HG02981 (cell line): ENCODE data around the gene C1QL4.
"Not testable (repeated sequence)": the region's sequence is repeated elsewhere in the genome, so short reads cannot be mapped to it uniquely, and the experiment has no call there.

Experiments
- ATAC-seq: cut with Tn5 transposase; IDR thresholded peaks from one replicate; pipeline ENCODE4 v1.9.1; 2021; ENCODE audit warnings: mild to moderate bottlenecking, moderate library complexity; ENCODE audit not compliant: unreplicated experiment

C1QL4 gene

DNA sequence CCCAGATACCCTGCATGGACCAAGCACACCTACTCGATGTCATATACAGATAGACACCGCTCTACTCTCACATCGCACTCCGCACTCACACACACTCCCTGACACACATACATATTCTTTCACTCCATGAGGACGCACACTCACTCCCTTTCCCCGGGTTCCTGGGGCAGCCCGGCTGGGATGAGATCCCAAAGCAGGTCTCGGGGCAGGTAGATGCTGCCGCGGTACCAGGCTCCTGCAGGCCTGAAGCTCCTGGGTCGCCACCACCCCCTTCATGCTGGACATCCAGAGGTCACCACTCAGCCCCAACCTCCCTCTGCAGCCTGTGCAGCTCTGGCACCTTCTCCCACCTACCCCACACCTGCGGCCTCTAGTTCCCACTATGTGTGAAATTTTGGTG is 2.3 kb downstream of the C1QL4 start:
- ATAC-seq = no peak

- no peak for ATAC-seq
These were observed 2.8 kb downstream of the C1QL4 start for GRCh38 chr12:49334226-49334625.

- not testable (repeated sequence) for ATAC-seq
These were observed 3.2 kb downstream of the C1QL4 start for GRCh38 chr12:49333778-49334177.

DNA sequence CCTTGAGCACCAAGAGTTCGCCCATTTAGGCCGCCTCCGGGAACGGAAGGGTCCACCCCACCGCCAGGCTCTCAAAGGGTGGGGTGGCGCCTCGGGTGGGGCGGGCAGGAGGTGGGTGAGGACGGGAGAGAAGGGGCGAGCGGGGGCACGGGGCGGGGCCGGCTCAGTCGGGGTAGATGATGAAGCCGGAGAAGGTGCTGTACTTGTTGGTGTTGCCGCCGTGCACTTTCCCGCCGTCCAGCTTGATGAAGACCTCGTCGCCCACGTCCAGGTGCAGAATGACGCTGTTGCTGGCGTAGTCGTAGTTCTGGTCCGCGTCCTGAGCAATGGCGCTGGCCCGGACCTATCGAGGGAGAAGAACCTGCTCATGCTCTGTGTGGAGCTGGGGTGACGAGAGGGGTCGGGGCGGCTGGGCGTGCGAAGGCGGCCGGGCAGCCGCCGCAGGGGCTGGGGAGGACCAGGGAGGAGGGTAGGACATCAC is 4.1 kb downstream of the C1QL4 start:
- ATAC-seq = no peak

DNA sequence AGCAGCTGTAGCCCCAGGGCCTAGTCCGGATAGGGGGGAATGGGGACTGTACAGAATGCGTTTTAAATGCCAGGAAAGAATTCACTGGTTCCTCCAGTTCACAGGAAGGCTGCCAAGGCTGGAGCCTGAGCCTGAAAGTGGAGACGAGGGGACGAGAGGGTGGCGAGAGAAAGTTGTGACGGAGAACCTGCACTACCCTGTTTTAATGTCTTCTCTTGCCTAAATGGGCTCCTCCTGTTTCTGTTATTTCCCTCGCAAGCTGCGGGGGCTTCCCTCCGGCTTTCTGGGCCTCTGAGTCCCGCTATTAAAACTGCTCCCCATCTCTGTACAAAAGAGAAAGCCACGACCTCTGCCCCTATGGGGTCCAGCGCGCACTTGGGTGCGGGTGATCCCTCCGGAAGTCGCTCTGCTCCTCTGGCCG is 4.5 kb downstream of the C1QL4 start:
- no peak for ATAC-seq

DNA sequence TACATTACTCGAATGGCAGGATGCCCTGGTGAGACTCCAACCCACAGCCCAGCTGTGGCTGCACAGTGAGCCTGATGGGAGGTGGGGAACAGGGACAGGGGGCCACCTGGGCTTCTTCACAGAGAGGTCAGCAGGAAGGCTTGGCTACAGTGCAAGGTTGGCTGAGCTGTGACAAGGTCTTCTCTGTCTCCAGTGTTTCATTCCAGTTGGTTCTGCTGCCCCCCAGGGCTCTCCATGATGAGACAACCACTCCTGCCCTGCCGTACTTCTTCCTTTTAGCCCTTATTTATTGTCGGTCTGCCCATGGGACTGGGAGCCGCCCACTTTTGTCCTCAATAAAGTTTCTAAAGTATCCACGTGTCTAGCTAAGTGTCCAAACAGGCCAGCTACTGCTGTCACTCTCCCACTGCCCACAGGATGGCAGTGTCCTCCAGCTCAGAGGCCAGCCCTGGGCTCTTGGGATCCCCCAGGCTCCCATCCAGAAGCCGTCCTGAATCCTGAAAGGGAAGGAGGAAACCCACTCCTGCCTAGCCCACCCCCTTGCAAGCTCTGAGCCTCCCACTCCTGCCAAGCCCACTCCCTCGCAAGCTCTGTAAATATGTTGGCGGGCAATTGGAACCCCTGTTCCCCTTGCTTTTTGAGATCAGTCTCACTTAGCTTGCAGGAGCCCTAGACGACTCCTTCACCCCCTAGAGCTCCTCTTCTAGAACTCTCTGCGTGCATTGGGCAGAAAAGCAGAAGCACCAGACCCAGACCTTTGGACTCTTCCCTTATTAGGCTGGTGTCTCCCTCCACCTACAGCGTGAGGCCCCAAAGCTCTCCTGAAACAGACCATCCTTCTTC is 5.4 kb downstream of the C1QL4 start:
- ATAC-seq = no peak

- no peak for ATAC-seq
These were observed 6.2 kb downstream of the C1QL4 start for GRCh38 chr12:49330631-49331379.

GRCh38 chr12:49330032-49330619 is 6.9 kb downstream of the C1QL4 start:
- ATAC-seq = no peak

DNA sequence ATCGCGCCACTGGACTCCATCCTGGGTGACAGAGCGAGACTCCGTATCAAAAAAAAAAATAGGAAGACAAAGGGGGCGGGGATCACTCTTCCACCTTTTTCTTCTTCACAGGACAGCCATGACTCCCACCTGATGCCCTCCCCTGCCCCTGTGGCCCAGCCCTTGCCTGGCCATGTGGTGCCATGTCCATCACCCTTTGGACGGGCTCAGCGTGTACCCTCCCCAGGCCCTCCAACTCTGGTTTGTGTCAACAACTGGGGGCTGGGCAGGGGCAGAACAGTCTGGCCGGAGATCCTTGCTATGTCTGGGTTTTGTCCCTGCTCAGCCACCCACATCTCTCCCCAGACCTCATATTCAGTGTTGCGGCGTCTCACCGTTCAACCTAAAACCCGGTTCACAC is 8.2 kb downstream of the C1QL4 start:
- ATAC-seq = no peak

GRCh38 chr12:49327887-49328286 is 9.1 kb downstream of the C1QL4 start:
- ATAC-seq = no peak

DNA sequence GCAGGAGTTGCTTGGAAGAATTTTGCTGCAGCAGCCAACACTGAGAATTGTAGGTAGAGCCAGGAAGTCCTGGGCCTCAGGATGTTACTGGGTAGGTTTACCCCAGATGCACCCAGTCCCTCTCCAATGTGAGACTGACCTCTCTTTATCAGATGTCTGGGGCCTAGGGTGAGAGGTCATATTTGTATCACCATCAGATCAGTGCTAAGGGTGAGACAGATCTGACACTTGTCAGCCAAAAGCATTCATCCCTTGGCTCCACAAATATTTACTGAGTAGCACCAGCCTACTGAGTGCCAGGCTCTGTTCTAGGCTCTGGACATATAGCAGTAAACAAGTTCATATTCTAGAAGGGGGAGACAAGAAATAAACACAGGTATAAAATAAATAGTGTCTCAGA is 9.6 kb downstream of the C1QL4 start:
- ATAC-seq = no peak

- no peak for ATAC-seq
These were observed 11.4 kb downstream of the C1QL4 start for GRCh38 chr12:49325606-49326005.

DNA sequence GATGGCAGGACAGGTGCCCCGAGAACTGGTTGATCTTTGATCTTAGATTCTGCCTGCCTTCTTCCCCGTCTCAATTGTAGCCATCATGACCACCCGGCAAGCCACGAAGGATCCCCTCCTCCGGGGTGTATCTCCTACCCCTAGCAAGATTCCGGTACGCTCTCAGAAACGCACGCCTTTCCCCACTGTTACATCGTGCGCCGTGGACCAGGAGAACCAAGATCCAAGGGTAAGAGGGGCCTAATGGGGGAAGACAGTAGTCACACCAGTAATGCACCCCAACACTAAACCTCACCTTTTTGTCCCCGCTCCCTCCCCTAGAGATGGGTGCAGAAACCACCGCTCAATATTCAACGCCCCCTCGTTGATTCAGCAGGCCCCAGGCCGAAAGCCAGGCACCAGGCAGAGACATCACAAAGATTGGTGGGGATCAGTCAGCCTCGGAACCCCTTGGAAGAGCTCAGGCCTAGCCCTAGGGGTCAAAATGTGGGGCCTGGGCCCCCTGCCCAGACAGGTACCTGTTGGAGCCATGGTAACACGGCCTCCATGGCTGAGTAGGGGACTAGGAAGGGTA is 13.4 kb downstream of the C1QL4 start:
- no peak for ATAC-seq

- peak; percentile 98 for ATAC-seq
These were observed 14.1 kb downstream of the C1QL4 start, which contains the start of gene TROAP for GRCh38 chr12:49322708-49323523. Gene TROAP (plus strand): TSS chr12:49323255. CDS start chr12:49323609, 354 bp downstream.

- ATAC-seq = no peak
These were observed 14.7 kb downstream of the C1QL4 start for GRCh38 chr12:49322367-49322707.

DNA sequence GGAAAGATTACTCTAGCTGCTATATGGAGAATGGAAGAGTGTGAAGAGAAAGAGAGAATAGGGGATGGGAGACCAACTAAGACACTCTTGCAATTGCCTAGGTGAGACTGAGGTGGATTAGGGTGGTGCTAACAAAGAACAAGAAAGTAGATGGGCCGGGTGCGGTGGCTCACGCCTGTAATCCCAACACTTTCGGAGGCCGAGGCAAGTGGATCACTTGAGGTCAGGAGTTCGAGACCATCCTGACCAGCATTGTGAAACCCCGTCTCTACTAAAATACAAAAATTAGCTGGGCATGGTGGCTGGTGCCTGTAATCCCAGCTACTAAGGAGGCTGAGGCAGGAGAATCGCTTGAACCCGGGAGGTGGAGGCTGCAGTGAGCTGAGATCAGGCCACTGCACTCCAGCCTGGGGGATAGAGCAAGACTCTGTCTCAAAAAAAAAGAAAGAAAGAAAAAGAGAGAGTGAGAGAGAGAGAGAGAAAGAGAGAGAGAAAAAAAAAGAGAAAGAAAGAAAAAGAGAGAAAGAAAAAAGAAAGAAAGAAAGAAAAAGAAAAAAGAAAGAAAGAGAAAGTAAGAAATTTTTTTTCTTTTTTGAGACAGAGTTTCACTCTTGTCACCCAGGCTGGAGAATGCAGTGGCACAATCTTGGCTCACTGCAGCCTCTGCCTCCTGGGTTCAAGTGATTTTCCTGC is 16.4 kb downstream of the C1QL4 start:
- not testable (repeated sequence) for ATAC-seq

GRCh38 chr12:49317118-49317517 is 19.9 kb downstream of the C1QL4 start:
- not testable (repeated sequence) for ATAC-seq

DNA sequence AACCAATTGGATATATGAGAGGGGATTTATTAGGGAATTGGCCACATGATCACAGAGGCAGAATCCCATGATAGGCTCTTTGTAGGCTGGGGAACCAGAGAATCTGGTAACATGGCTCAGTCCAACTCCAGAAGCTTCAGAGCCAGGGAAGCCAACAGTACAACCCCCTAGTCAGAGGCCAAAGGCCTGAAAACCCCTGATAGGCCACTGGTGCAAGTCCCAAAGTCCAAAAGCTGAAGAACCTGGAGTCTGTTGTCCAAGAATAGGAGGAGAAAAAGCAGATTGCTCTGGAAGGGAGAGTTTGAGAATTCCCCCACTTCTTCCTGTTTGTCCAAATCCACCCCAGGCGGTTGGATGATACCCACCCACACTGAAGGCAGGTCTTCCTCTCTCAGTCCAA is 22.2 kb downstream of the C1QL4 start:
- ATAC-seq = no peak

DNA sequence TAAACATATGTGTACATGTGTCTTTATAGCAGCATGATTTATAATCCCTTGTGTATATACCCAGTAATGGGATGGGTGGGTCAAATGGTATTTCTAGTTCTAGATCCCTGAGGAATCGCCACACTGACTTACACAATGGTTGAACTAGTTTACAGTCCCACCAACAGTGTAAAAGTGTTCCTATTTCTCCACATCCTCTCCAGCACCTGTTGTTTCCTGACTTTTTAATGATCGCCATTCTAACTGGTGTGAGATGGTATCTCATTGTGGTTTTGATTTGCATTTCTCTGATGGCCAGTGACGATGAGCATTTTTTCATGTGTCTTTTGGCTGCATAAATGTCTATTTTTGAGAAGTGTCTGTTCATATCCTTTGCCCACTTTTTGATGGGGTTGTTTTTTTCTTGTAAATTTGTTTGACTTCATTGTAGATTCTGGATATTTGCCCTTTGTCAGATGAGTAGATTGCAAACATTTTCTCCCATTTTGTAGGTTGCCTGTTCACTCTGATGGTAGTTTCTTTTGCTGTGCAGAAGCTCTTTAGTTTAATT is 26.5 kb downstream of the C1QL4 start:
- ATAC-seq = not testable (repeated sequence)

DNA sequence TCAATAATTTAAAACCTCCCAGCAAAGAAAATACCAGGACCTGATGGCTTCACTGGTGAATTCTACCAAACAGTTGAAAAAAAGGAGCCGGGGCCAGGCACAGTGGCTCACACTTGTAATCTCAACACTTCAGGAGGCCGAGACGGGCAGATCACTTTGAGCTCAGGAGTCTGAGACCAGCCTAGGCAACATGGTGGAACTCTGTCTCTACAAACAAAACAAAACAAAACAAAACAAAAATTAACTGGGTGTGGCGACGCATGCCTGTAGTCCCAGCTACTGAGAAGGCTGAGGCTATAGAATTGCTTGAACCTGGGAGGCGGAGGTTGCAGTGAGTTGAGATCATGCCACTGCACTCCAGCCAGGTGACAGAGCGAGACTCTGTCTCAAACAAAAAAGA is 27.6 kb downstream of the C1QL4 start:
- ATAC-seq = no peak
